Dermis lymphatic vessel endothelial cell (primary cell): ENCODE data around the gene EMILIN2. TPM values are rescaled to one million over a fixed set of nuclear protein-coding genes. Genes with fewer than 3 reads are reported as not detected.

Experiments used
- total RNA-seq: library from RNA; depleted of rRNA; stranded (reverse); fragments of >200 nt; gene quantifications from 2 replicates; pipeline ENCODE4 v1.2.1, GENCODE V29; 2014

Gene EMILIN2
- total RNA-seq, result 1.4 and 2.4 TPM in 2 replicates

DNA sequence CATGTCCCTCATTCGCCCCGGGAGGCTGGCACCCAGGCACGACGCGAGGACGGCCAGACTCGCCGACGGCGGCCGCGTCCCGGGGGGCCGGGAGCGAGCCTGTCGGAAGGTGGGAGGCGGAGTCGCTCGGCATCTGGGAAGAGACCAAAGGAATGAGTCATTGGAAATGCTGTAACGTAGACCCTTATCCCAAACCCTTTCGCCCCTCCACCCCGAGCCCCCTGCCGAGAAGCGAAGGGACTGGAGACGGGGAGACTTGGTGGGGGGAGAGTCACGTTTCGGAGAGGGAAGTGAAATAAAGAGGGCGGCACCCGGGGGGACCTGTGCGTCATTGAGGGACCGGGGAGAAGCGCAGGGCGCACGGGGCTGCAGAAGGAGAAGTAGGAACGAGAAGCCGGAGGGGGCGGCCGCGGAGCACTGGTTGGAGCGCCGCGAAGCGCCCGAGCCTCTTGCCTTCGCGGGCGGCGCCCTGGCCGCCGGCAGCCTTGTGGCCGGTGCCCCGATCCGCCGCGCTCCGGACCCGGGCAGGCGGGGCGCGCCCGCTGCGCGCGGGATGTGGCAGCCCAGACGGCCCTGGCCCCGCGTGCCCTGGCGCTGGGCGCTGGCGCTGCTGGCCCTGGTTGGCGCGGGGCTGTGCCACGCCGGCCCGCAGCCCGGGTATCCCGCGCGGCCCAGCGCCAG lies at the start of gene EMILIN2:
TSS of gene EMILIN2 (plus strand) at position 371 of the 681 bp plus-strand sequence. CDS start at position 554, 183 bp downstream.

Other genes starting within 250 kb of the EMILIN2 start
- gene SMCHD1, start 191.3 kb upstream of the EMILIN2 start, total RNA-seq, result 49.6 and 59.9 TPM in 2 replicates
- 31.4 and 31.5 TPM in 2 replicates for gene LPIN2, start 166.1 kb downstream of the EMILIN2 start, total RNA-seq